ENCODE data around the gene CD8B.

The CD8B gene

DNA sequence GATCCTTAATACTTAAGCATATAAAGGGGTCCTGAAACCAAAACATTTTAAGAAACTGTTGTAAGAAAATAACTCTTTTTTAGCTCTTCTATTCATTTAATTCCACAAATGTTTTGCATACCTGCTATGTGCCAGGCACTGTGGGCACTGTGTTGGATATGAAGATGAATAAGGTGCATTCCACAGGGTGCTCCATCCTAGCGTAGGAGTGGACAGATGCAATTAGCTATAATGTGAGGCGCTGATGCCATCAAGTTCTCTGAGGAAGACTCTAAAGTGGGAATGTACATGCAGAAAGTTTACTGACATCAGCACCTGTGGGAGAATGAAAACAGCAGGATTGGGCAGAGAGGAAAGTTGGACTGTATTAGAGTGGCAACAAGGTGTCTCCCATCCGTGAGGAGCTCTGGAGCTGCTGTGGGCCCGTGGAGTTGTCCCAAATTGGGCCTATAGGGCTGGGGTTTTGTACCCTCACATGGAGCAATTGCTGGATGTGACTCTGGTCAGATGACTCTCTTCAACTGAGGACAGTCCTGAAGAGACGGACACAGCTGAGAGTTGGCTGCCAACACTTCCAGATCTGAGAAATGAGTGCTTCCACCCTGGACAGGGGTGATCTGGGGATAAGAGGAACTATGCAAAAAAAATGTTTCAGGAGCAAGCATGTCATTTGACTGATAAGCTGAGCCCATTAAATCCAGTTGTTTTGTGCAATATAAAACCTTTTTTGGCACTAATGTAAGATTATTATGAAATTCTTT lies 93.3 kb downstream of the CD8B start:
- DNase-seq = no peak

All from fibroblast of upper back skin (primary cell).